ENCODE data around the gene KIF6.
"Not testable (repeated sequence)": the region's sequence is repeated elsewhere in the genome, so short reads cannot be mapped to it uniquely, and the experiment has no call there.

Gene KIF6

DNA sequence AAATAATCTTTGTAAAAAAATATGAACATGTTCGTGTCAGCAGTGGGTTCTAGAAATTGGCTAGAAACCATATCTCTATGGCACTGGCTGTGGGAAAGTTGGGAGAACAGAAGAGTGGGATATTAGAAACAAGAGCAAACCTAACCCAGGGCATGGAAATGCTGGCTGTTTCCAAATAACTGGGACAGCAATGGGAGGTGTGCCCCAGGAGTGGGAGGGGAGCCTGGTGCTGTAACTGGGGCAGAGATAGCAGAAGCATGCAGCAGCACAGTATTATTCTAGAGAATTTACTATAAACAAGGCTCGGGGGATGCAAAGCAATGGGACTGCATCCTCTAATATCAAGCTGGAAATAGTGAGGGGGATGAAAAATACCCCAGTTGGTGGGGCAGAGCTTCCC is 175.0 kb downstream of the KIF6 start:
- DNase-seq = no peak

DNA sequence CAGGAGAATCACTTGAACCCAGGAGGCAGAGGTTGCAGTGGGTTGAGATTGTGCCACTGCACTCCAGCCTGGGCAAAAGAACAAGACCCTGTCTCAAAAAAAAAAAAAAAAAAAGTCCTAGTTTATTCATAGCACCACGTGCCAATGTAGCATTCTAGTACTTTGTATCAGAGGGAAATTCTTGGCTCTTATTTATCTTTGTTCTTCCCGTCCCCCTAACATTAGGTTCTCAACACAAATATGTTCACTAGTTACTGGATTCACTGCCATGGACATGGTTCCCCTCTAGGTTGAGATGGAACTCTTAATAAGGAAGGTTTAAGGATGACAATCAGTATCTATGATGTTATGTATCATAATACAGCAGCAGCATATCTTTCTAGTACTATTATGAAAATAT is 178.5 kb downstream of the KIF6 start:
- no peak for DNase-seq

DNA sequence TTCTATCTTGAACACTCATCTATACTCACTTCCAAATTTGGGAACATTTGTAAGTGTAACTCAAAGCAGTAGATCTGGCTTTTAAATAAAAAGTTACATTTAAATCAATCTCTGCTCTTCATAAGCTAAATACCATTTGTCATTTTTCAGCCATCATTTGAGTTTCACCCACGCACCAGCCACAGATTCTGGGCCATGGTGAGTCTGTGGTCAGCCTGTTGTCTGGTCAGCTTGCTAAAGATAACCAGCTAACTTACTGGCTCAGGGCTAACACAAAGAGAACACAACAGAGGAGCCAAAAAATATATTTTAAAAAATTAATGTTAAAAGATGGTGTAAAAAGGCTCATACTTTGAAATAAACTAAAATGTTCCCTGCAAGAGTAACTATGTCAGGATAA is 181.3 kb downstream of the KIF6 start:
- no peak for DNase-seq

DNA sequence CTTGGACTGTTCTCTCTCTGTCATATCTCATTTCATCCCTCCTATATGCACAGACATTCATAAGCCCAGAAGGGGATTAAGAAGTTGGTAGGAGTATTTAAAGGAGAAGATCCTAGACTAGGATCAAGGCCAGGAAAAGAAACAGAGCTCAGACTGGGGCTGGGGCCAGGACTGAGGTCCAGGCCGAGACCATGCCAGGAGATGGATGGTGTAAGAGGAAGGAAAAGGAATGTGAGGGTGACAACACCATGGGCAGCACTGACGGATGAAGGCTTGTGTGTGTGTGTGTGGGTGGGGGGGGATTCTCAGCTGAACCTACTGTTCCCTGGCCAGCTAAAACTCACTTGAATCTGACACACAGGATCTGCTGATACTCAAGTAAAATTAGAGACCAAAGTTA is 182.1 kb downstream of the KIF6 start:
- no peak for DNase-seq

DNA sequence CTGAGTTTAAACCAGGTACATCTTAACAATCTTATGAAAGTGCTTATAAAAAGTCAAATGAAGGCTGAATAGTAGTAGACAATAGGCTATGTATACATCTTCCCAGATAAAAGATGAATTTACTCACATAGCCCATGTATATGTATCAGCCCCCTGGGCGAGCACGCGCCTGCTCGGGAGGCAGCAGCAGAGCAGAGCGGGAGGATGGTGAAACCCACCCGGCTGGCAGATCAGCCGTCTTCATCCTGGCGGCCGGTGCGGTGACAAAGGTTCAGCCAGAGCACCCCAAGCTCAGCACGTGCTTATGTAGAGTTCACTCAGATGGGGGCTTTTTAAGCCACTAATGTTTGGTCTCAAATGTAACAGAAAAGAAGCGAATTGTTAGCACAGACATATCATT is 184.8 kb downstream of the KIF6 start:
- DNase-seq = no peak

DNA sequence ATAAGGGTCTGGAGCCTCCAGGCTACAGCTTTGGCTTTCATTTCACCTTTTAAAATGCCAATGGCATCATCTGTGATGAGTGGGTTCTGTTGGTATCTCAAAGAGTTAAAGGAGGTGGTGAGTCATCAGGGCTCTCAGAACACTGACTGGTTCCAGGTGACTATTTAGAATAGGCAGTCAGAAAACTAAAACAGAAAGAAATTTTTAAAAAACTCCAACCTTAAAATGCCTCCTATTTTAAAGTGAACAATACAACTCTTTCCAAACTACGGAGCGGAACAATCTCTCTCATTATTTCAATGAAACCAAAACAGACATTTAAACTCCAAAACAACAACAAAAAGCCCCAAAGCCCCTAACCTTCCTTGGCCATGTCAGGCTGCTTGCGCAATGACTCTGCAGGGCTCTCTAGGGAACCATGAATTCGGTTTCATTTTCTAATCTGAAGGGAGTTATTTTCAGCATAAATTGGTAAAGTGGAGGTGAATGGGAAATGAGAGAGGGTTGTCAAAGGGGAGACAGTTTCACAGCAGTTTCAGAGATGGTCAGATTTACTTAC is 194.9 kb downstream of the KIF6 start:
- no peak for DNase-seq

DNA sequence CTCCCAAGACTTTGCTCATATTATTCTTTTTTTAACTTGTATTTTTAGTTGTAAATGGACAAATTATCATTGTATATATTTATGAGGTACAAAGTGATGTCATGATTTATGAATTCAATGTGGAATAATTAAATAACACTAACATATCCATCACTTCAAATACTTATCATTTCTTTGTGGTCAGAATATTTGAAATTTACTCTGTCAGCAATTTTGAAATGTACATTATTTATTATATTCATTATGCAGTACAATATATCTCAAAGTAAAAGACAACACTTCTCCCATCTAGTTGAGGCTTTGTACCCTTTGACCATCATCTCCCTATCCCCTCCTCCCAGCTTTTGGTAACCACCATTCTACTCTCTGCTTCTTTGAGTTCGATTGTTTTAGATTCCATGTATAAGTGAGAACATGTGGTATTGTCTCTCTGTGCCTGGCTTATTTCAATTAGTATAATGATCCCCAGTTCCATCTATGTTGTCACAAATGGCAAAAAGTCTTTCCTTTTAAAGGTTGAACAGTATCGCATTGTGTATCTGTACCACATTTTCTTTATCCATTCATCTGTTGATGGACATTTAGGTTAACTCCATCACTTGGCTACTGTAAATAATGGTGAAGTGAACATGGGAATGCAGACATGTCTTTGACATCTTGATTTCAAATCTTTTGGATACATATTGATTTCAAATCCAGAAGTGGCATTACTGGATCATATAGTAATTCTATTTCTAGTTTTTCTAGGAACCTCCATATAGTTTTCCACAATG is 197.2 kb downstream of the KIF6 start:
- no peak for DNase-seq

DNA sequence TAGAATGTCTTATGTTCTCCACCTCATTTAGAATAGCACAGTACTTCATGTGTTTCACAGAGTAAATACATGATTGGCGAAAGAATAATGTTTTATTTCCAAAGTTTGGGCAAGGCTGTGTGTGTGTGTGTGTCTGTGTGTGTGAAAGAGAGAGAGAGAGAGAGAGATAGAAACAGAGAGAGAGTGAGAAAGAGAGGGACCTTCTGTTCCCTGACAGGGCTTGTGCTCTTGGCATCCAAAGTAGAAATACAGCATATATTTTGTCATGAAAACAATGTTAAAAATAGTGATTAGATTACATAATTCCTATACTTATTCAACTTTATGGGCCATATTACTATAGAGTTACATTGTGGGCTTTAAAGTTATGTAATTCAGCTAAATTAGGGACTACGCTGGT is 201.2 kb downstream of the KIF6 start:
- DNase-seq = no peak

DNA sequence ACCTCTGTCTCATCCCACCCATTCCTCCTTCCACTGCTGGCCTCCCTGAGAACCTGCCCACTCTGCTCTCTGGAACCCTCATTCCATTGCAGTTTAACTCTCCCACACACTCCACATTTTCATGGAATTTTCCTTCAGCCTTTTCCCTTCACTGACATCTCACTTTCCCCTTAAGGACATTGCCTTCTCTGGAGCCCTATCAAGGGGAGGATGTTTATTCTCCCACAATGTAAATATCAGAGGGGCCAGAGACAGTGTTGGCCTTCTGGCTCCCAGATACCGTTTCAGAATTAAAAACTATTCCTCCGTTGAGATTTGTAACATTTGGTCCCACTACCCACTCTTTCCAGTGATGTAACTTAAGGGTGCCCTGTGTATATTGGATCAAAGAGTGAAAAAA is 203.2 kb downstream of the KIF6 start:
- no peak for DNase-seq

DNA sequence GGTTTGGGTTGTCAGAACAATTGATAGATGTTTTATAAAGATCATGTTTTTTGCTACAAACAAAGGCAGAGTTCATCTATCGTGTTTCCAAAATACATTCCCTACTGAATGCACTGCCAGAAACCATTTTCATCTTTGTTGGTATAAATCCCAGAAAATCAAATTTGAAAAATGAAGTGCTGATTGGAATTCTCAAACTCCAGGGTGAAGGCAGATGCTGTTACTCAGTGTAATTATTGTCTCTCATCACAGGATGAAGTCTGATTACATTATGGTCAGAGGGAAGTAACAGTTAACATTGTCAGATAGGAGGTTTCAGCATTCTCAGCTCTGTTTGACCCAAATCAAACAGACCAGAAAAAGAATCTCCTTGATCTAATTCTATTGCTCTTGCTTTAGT is 204.3 kb downstream of the KIF6 start:
- DNase-seq = no peak

DNA sequence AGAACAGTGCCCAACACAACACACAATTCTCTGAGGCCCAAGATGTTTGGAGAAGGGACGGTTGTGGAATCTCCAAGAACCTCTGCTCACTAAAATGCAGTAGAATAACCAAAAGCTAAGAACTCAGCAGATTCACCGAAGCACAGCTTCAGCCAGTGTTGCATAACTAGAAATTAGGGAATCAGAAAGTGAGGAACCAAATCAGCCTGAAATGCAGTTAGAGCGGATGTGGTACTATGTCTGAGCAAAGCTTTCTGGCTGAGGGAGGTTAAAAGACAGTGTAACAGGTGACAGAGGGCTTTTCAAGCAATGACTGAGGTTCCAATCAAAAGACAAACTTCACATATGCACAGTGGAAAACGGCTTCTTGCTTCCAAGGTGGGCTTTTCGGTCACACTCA is 204.8 kb downstream of the KIF6 start:
- DNase-seq = no peak

DNA sequence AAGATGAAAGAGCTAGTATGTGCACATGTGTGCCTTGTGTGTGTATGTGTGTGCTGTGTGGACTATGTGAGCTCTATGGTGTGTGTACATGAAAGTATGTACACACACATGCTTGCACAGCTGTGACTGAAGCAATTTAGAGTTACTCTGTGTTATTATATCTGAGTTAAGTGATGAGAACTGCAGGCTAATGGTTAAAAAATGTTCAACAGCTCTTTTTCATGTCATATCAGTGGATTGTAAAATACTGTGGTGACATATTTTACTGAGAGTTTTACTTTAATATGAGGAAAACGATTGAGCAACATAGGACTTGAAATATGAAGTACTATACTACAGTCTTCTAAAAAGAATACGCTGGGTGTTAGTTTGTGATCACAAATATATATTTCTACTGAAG is 207.0 kb downstream of the KIF6 start:
- no peak for DNase-seq

DNA sequence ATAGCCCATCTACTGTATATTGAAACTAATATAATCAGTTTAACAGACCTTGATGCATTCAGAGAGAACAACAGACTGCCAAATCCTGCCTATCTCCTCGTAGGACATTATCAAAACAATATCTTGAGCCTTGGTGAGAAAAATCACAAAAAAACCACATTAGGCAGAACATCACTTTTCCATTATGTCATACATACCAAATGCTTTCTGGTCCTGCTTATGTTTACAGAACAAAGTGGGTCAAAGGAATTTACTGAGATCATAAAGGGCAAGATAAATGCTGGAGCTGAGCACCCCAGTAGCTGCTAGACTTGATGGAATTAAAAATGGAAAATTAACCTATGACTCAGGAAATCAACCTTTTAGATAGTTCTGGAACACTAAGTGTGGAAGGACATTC is 207.5 kb downstream of the KIF6 start:
- DNase-seq = no peak

DNA sequence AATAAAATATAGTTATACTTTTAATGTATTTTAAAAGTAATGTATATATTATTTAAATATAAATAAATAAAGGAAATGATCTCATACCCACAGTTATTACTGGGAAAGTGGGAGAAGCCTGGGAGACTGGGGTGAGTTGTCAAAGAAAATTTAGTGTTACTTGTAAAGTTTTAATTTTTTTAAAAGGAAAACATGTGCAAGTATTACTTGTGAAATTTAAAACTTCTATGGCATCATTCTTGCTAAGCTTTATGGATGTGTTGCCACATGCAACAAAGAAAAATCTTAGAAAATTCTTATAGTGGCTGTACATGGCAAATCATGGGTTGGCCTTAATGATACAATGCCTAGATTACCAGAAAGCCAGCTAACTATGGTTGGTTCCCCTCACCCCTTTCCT is 208.7 kb downstream of the KIF6 start:
- no peak for DNase-seq

DNA sequence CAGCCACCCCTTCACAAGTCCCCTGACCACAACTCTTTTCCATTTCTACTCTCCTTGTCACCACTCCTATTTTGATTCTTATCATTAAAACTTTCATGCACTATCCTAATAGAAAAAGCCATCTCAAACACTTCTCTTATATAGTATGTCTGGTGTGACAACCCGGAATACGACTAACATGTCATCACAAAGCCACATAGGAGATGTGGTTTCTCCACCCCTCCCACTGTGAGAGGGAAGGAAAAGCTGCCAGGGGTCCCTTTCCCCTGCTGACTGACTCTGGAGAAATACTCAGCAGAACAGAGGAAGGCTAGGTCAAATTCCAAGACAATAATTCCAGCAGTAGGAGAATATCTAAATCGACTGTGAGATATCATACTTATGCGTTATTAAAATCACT is 209.7 kb downstream of the KIF6 start:
- no peak for DNase-seq

DNA sequence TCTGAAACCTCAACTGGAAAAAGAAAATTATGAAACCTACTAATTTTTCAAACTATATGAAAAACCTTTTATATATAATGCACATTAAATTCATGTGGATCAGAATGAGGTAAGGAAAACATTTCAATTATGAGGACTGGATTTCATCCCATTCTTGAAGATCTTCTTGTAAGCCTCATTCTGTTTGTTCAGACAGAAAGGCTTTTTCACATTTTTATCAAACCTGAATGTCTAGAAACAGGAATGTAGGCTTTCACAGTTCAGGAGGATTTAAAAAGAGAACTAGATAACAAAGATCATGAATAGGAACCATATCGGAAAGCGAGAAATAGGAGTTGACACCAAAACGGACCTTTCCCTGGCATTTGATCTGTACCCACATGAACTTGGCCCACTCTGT is 210.2 kb downstream of the KIF6 start:
- no peak for DNase-seq

DNA sequence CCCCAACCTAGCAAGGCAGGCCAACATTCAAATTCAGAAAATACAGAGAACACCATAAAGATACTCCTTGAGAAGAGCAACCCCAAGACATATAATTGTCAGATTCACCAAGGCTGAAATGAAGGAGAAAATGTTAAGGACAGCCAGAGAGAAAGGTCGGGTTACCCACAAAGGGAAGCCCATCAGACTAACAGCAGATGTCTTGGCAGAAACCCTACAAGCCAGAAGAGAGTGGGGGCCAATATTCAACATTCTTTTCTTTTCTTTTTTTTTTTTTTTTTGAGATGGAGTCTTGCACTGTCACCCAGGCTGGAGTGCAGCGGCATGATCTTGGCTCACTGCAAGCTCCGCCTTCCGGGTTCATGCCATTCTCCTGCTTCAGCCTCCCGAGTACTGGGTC is 215.4 kb downstream of the KIF6 start:
- not testable (repeated sequence) for DNase-seq

DNA sequence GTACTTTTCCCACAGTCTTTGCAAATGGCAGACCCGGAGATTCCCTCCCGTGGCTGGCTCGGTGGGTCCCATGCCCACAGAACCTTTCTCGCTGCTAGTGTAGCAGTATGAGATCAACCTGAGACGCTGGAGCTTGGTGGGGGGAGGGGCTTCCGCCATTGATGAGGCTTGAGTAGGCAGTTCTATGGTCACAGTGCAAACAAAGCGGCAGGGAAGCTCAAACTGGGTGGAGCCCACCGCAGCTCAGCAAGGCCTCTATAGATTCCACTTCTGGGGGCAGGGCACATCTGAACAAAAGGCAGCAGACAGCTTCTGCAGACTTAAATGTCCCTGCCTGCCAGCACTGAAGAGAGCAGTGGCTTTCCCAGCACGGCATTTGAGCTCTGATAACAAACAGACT is 216.7 kb downstream of the KIF6 start:
- DNase-seq = no peak

DNA sequence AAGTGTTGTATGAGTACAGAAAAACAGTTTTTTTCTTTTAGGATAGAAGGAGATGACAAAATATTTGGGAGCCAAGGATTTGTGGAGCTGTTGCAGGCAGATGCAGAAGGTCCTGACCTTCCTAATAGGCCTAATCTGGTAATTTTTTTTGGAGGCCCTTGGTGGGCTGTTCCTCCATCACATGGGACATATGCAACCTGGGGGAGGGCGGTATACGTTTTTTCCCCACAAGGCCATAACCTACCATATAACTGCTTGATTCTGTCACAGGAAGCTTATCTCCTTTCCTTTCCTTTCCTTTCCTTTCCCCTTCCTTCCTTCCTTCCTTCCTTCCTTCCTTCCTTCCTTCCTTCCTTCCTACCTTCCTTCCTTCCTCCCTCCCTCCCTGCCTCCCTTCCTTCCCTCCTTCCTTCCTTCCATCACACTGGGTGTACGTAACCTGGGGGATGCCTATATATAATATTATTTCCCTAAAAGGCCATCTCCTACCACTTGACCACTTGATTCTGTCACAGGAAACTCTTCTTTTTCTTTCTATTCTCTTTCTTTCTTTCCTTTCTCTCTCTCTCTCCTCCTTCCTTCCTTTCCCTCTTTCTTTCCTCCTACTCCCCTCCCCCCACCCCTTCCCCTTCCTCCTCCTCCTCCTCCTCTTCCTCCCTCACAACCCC is 217.7 kb downstream of the KIF6 start:
- DNase-seq = no peak

DNA sequence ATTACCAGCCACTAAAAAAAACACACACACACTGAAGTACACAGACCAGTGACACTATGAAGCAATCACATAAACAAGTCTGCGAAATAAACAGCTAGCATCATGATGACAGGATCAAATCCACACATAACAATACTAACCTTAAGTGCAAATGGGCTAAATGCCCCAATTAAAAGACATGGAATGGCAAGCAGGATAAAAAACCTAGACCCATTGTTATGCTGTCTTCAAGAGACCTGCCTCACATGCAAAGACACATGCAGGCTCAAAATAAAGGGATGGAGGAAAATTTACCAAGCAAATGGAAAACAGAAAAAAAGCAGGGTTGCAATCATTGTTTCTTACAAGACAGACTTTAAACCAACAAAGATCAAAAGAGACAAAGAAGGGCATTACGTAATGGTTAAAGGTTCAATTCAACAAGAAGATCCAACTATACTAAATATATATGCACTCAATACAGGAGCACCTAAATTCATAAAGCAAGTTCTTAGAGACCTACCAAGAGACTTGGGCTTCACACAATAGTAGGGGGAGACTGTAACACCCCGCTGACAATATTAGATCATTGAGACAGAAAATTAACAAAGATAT is 222.7 kb downstream of the KIF6 start:
- not testable (repeated sequence) for DNase-seq

DNA sequence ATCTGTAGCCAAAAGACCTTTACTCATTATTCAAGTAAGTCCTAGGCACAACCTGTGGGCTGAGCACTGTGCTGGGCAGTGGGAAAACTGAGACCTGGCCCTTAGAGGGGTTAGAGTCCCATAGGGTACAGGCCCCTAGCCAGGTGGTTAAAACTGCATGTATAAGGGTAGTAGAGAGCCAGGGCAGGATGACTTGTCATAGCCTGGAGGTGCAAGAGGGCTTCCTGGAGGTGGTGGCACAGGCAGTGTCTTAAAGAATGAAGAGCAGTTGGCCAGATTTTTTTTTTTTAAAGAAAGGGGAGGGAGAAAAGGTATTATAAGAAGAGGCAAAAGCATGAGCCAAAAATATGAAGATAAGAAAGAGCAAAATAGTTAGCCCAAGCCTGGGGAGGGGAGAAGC is 226.2 kb downstream of the KIF6 start:
- DNase-seq = no peak

DNA sequence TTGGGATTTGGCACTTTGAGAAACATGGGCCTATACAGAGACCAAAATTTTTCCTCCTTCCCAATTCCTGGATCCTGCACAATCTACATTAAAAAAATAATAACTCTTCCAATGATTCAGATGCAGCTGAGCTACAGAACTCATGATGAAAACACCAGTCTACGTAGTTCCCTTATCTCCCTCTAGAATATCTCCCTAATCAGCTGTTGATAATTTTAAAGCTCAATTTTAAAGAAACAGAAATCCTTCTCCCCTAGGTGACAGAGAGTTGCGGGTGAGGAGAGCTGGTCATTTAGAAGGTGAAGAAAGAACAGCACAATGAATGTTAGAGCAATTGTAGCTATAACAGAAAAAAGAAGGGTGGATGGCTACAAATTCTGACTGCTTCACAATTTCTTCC is 227.1 kb downstream of the KIF6 start:
- no peak for DNase-seq

DNA sequence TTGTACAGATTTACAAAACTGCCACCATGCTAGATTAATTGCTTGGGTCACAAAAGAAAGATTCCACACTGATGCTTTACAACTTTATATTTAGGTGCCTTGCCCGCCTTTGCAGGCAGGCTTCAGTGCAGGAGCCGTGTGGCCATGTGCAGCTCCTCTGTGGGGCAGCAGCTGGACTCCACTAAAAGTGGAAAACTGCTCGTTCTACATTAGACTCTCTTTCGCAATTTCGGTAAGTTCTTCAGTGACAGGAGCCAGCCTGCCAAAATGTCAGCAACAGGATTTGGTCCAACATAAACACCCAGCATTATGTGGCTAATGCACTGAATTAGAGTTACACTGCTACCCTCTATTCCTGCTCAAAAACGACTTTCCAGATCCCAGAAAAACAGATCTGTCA is 228.3 kb downstream of the KIF6 start:
- DNase-seq = no peak

DNA sequence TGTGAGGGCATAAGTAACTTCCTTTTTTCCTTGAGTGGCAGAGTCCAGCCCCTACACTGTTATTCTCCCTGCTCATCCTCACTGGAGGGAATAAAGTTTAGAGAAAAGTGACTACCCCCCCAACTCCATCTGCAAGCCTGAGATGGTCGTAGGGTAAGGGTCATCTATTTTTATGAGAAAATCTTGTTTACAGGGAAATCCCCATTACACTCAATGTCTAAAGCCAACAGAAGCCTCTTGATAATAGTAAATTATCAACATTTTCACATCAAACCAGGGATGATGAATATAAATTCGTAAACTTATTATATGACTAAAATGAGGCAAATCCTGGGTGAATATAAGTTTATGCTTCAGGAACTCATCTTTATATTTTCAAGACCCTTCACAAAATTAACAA is 228.8 kb downstream of the KIF6 start:
- DNase-seq = no peak

Measured in inflammatory macrophage (primary cell).